IMR-90 (cell line): ENCODE measurements around the gene ATP13A2. TPM values are rescaled to one million over a fixed set of nuclear protein-coding genes. Genes with fewer than 3 reads are reported as not detected.

Experiments used
- ATAC-seq: fragments of 200-7000 bp; cut with Tn5 transposase; 2 replicates; pipeline ENCODE4 v1.9.1; 2020; ENCODE audit warnings: low read depth, mild to moderate bottlenecking, moderate library complexity
- BruUV-seq: library from RNA; stranded (reverse); fragments of 400-500 nt; replicated peaks from 2 replicates; lab custom pipeline; 2021; lab: Mats Ljungman, UMichigan
- CTCF ChIA-PET: fragments of 300-600 bp; formaldehyde crosslinking; extraction: SDS; loops from one replicate; lab custom pipeline; 2021; ENCODE audit warnings: antibody characterized with exemption; lab: Yijun Ruan, JAX
- POLR2A ChIA-PET: fragments of 300-600 bp; sonication (Branson Sonifier 250); formaldehyde crosslinking; loops from one replicate; lab custom pipeline; 2022; ENCODE audit warnings: antibody characterized with exemption; ENCODE audit not compliant: unreplicated experiment; lab: Charles Lee
- DNase-seq: peaks from one replicate; pipeline ENCODE4 v3.0.0; 2013
- H2AFZ ChIP-seq: replicated peaks from 2 replicates; pipeline ENCODE3; 2013; ENCODE audit warnings: low read length, mild to moderate bottlenecking; ENCODE audit not compliant: poor library complexity
- H2AK5ac ChIP-seq: 2 replicates; pipeline ENCODE4 v1.6.1; 2013; ENCODE audit warnings: low read depth, low read length, inconsistent platforms
- H2AK9ac ChIP-seq: replicated peaks from 2 replicates; pipeline ENCODE3; 2013; ENCODE audit warnings: mild to moderate bottlenecking, low read depth, low read length, moderate library complexity; ENCODE audit not compliant: poor library complexity
- H2BK120ac ChIP-seq: 2 replicates; pipeline ENCODE4 v1.6.1; 2013; ENCODE audit warnings: low read depth, low read length, inconsistent platforms
- H2BK15ac ChIP-seq: 3 replicates; pipeline ENCODE4 v1.6.1; 2013; ENCODE audit warnings: low read depth, low read length, inconsistent platforms
- H2BK20ac ChIP-seq: 2 replicates; pipeline ENCODE4 v1.6.1; 2013; ENCODE audit warnings: low read depth, mild to moderate bottlenecking, inconsistent platforms, low read length, moderate library complexity
- H2BK5ac ChIP-seq: 2 replicates; pipeline ENCODE4 v1.6.1; 2013; ENCODE audit warnings: mild to moderate bottlenecking, low read depth, low read length, inconsistent platforms; ENCODE audit not compliant: poor library complexity, severe bottlenecking
- H3K14ac ChIP-seq: replicated peaks from 2 replicates; pipeline ENCODE4 v1.6.1; 2013; ENCODE audit warnings: low read depth, low read length, inconsistent platforms
- H3K18ac ChIP-seq: 2 replicates; pipeline ENCODE4 v1.6.1; 2013; ENCODE audit warnings: low read depth, low read length, control low read depth
- H3K23ac ChIP-seq: 2 replicates; pipeline ENCODE4 v1.6.1; 2013; ENCODE audit warnings: low read depth, low read length, inconsistent platforms
- H3K27ac ChIP-seq: 2 replicates; pipeline ENCODE4 v1.5.1; 2013; ENCODE audit warnings: mild to moderate bottlenecking, control low read depth, low read length; ENCODE audit not compliant: insufficient read depth
- H3K27me3 ChIP-seq: 2 replicates; pipeline ENCODE4 v1.6.1; 2013; ENCODE audit warnings: low read length; ENCODE audit not compliant: control insufficient read depth, insufficient read depth
- H3K36me3 ChIP-seq: 2 replicates; pipeline ENCODE4 v1.6.1; 2013; ENCODE audit warnings: low read length, mixed read lengths; ENCODE audit not compliant: control insufficient read depth, insufficient read depth
- H3K4ac ChIP-seq: 2 replicates; pipeline ENCODE4 v1.6.1; 2013; ENCODE audit warnings: low read depth, low read length, inconsistent platforms
- H3K4me1 ChIP-seq: 2 replicates; pipeline ENCODE4 v1.6.1; 2013; ENCODE audit warnings: low read length, mixed read lengths; ENCODE audit not compliant: control insufficient read depth, insufficient read depth
- H3K4me2 ChIP-seq: 2 replicates; pipeline ENCODE4 v1.6.1; 2013; ENCODE audit warnings: low read depth, mild to moderate bottlenecking, control low read depth, low read length, moderate library complexity
- H3K4me3 ChIP-seq: 2 replicates; pipeline ENCODE4 v1.5.1; 2013; ENCODE audit warnings: low read depth, mild to moderate bottlenecking, control low read depth, low read length, moderate library complexity; ENCODE audit not compliant: insufficient read depth
- H3K56ac ChIP-seq: 2 replicates; pipeline ENCODE4 v1.6.1; 2013; ENCODE audit warnings: low read length, inconsistent platforms; ENCODE audit not compliant: insufficient read depth; ENCODE audit errors: extremely low read depth
- H3K79me1 ChIP-seq, 2 experiments: 2 replicates each; pipeline ENCODE4 v1.6.1; 2013; ENCODE audit warnings: low read length in 2 of 2, inconsistent platforms in 1 of 2, low read depth in 1 of 2
- H3K9ac ChIP-seq: 2 replicates; pipeline ENCODE4 v1.6.1; 2013; ENCODE audit warnings: low read depth, low read length, control low read depth
- H3K9me1 ChIP-seq: 2 replicates; pipeline ENCODE4 v1.6.1; 2013; ENCODE audit warnings: low read length, inconsistent platforms; ENCODE audit not compliant: insufficient read depth
- H3K9me3 ChIP-seq: 2 replicates; pipeline ENCODE4 v1.6.1; 2013; ENCODE audit warnings: low read length; ENCODE audit not compliant: control insufficient read depth, insufficient read depth
- H4K20me1 ChIP-seq: 2 replicates; pipeline ENCODE4 v1.6.1; 2013; ENCODE audit warnings: low read length, inconsistent platforms; ENCODE audit not compliant: insufficient read depth
- H4K5ac ChIP-seq: 2 replicates; pipeline ENCODE4 v1.6.1; 2013; ENCODE audit warnings: mild to moderate bottlenecking, low read depth, low read length, control low read depth
- H4K8ac ChIP-seq, 2 experiments: 2 replicates each; pipeline ENCODE4 v1.6.1; 2013; ENCODE audit warnings: low read depth in 2 of 2, low read length in 2 of 2, control low read depth in 1 of 2, inconsistent platforms in 1 of 2
- H4K91ac ChIP-seq: 2 replicates; pipeline ENCODE4 v1.6.1; 2013; ENCODE audit warnings: low read depth, low read length, inconsistent platforms; ENCODE audit not compliant: insufficient read depth
- BHLHE40 ChIP-seq: fragments of 150-350 bp; IDR thresholded peaks from 2 replicates; pipeline ENCODE4 v1.6.1; 2016; ENCODE audit warnings: mild to moderate bottlenecking, low read depth, low read length
- CHD1 ChIP-seq: IDR thresholded peaks from 2 replicates; pipeline ENCODE4 v1.6.1; 2012; ENCODE audit warnings: low read depth, low read length, improper control_type of control experiment
- FOS ChIP-seq: fragments of 150-350 bp; IDR thresholded peaks from 2 replicates; pipeline ENCODE4 v1.6.1; 2016; ENCODE audit warnings: low read depth, low read length
- NFE2L2 ChIP-seq: fragments of 150-350 bp; IDR thresholded peaks from 2 replicates; pipeline ENCODE4 v1.6.1; 2016; ENCODE audit warnings: low read depth, mild to moderate bottlenecking, low read length
- POLR2A ChIP-seq: IDR thresholded peaks from 2 replicates; pipeline ENCODE4 v1.6.1; 2012; ENCODE audit warnings: mild to moderate bottlenecking, low read depth, low read length
- RAD21 ChIP-seq: IDR thresholded peaks from 2 replicates; pipeline ENCODE4 v1.6.1; 2012; ENCODE audit warnings: low read length, improper control_type of control experiment
- RCOR1 ChIP-seq: IDR thresholded peaks from 2 replicates; pipeline ENCODE4 v1.6.1; 2012; ENCODE audit warnings: mild to moderate bottlenecking, low read length, improper control_type of control experiment; ENCODE audit not compliant: insufficient replicate concordance
- RFX5 ChIP-seq: IDR thresholded peaks from 2 replicates; pipeline ENCODE4 v1.8.0; 2012; ENCODE audit warnings: low read depth, mild to moderate bottlenecking, low read length, moderate library complexity
- SMC3 ChIP-seq: fragments of 150-350 bp; IDR thresholded peaks from 2 replicates; pipeline ENCODE4 v1.6.1; 2016; ENCODE audit warnings: low read depth, mild to moderate bottlenecking, antibody characterized with exemption, low read length, moderate library complexity
- WGBS, 2 experiments: methylation state at CpG; one replicate each; pipeline versions ENCODE4 v1.1.5 to v1.1.7; 2013; ENCODE audit warnings: missing lambda C conversion rate in 2 of 2; ENCODE audit not compliant: insufficient read length in 1 of 2; ENCODE audit errors: extremely low coverage in 2 of 2; 5-methylcytosine and 5-hydroxymethylcytosine counted together
- dilution Hi-C: fragments of 300-500 bp; cut with HindIII; formaldehyde crosslinking; loops from one replicate; pipeline ENCODE4 v1.14.3; 2018; ENCODE audit warnings: low sequenced_read_pairs; ENCODE audit not compliant: unreplicated experiment
- in situ Hi-C: fragments of 300-500 bp; cut with MboI; formaldehyde crosslinking; loops from 3 replicates; pipeline ENCODE4 v1.14.3; 2019; ENCODE audit warnings: low sequenced_read_pairs, inconsistent platforms, mixed read lengths
- intact Hi-C: fragments of 100-400 bp; cut with micrococcal nuclease; formaldehyde crosslinking; loops from 2 replicates; pipeline ENCODE4 v1.10.0; 2022
- polyA plus RNA-seq, 3 experiments: library from polyadenylated mRNA; depleted of rRNA; stranded (reverse); fragments of >200 nt; gene quantifications; 2 replicates each; pipeline ENCODE4 v1.2.3, GENCODE V29; 2012; ENCODE audit warnings: low replicate concordance in 1 of 3
- total RNA-seq: library from RNA; depleted of rRNA; stranded (reverse); fragments of >200 nt; gene quantifications from 2 replicates; pipeline ENCODE4 v1.2.3, GENCODE V29; 2012
- TF ChIP-seq, protein P1 (sequence below): fragments of 150-350 bp; IDR thresholded peaks from 2 replicates; pipeline ENCODE4 v1.6.1; 2016; ENCODE audit warnings: low read depth, mild to moderate bottlenecking, low read length, moderate library complexity, borderline replicate concordance
- TF ChIP-seq, protein P2 (sequence below): fragments of 150-350 bp; IDR thresholded peaks from 2 replicates; pipeline ENCODE4 v1.6.1; 2017; ENCODE audit warnings: mild to moderate bottlenecking, antibody characterized with exemption, low read length, low read depth
- TF ChIP-seq, protein P3 (sequence below): conservative IDR thresholded peaks from 2 replicates; pipeline ENCODE4 v1.5.1; 2012; ENCODE audit warnings: mild to moderate bottlenecking, low read depth, low read length, improper control_type of control experiment

Gene ATP13A2
- total and polyA plus RNA-seq, 2 of the 4 experiments (the other 2 are of a cell fraction), result 5.7 to 18.9 TPM

DNA sequence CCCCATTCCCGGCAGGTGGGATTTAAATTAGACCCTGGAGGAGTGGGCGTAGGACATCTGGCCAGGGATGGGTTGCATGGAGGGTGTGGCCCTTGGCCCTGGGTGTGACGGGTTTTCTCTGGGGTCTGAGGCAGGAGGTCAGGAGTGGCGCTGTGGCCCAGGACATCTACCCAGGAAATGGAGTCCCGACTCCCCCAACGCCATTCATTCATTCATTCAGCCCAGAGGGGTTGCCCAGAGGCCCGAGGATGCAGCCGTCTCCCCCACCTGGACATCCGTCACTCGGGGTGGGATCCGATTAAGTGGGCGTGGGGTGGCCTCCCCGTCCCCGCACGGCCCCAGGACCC is 663 bp downstream of the ATP13A2 start:
- no peak overlapping the region for H2BK20ac ChIP-seq
- no peak for ATAC-seq
- peaks cover 3% of the 10 kb centered on the region; the same call in 1 of the 2 replicates for H3K9me1 ChIP-seq
- H4K20me1 ChIP-seq, result peaks cover 13% of the 10 kb centered on the region; the same call in 1 of the 2 replicates
- no peak overlapping the region for H4K5ac ChIP-seq
- H4K91ac ChIP-seq, result no peak overlapping the region
- H3K27ac ChIP-seq, result no peak overlapping the region; the same call in 1 of the 2 replicates
- H3K9me3 ChIP-seq, result no peaks in the 10 kb centered on the region
- in situ Hi-C loops, result no loop called here
- POLR2A ChIA-PET, result no interaction called here
- TF ChIP-seq POLR2A (no peak), NFE2L2 (no peak), RFX5 (no peak), BHLHE40 (no peak), RAD21 (no peak), RCOR1 (no peak), SMC3 (no peak), FOS (no peak), CHD1 (no peak)
- TF ChIP-seq, protein P1, sequence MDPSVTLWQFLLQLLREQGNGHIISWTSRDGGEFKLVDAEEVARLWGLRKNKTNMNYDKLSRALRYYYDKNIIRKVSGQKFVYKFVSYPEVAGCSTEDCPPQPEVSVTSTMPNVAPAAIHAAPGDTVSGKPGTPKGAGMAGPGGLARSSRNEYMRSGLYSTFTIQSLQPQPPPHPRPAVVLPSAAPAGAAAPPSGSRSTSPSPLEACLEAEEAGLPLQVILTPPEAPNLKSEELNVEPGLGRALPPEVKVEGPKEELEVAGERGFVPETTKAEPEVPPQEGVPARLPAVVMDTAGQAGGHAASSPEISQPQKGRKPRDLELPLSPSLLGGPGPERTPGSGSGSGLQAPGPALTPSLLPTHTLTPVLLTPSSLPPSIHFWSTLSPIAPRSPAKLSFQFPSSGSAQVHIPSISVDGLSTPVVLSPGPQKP, result no peak
- TF ChIP-seq, protein P2, sequence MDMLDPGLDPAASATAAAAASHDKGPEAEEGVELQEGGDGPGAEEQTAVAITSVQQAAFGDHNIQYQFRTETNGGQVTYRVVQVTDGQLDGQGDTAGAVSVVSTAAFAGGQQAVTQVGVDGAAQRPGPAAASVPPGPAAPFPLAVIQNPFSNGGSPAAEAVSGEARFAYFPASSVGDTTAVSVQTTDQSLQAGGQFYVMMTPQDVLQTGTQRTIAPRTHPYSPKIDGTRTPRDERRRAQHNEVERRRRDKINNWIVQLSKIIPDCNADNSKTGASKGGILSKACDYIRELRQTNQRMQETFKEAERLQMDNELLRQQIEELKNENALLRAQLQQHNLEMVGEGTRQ, result no peak
- TF ChIP-seq, protein P3, sequence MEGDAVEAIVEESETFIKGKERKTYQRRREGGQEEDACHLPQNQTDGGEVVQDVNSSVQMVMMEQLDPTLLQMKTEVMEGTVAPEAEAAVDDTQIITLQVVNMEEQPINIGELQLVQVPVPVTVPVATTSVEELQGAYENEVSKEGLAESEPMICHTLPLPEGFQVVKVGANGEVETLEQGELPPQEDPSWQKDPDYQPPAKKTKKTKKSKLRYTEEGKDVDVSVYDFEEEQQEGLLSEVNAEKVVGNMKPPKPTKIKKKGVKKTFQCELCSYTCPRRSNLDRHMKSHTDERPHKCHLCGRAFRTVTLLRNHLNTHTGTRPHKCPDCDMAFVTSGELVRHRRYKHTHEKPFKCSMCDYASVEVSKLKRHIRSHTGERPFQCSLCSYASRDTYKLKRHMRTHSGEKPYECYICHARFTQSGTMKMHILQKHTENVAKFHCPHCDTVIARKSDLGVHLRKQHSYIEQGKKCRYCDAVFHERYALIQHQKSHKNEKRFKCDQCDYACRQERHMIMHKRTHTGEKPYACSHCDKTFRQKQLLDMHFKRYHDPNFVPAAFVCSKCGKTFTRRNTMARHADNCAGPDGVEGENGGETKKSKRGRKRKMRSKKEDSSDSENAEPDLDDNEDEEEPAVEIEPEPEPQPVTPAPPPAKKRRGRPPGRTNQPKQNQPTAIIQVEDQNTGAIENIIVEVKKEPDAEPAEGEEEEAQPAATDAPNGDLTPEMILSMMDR, result no peak
- H3K79me1 ChIP-seq, result peaks cover 7 to 14% of the 10 kb centered on the region in 2 experiments; a peak in 3 of 4 replicates
- H4K8ac ChIP-seq, result no peak overlapping the region
- H3K18ac ChIP-seq, result no peak overlapping the region
- peaks cover 8% of the 10 kb centered on the region for H3K4me1 ChIP-seq
- H2BK5ac ChIP-seq, result no peak overlapping the region
- H3K4ac ChIP-seq, result peak overlapping the region; percentile 56; the same call in 1 of the 2 replicates
- CTCF ChIA-PET, result no interaction called here
- H3K56ac ChIP-seq, result no peak overlapping the region
- H3K4me3 ChIP-seq, result peak overlapping the region; percentile 91
- intact Hi-C loops, result no loop called here
- H2AK9ac ChIP-seq, result peak overlapping the region; percentile 85
- H3K23ac ChIP-seq, result peak overlapping the region; percentile 91
- BruUV-seq, result no TSS peak
- H2AK5ac ChIP-seq, result peak overlapping the region; percentile 57
- H3K36me3 ChIP-seq, result no peaks in the 10 kb centered on the region
- peak overlapping the region; percentile 87 for H3K4me2 ChIP-seq
- H3K27me3 ChIP-seq, result no peaks in the 10 kb centered on the region
- dilution Hi-C loops, result no loop called here
- DNase-seq, result no peak
- no peak overlapping the region; the same call in none of the 2 replicates for H3K14ac ChIP-seq
- H2BK15ac ChIP-seq, result no peak overlapping the region
- no CpG with 5 or more reads among the region's 15 CpGs for WGBS, 2 experiments
- H3K9ac ChIP-seq, result peak overlapping the region; percentile 26; the same call in 1 of the 2 replicates
- peak overlapping the region; percentile 99 for H2AFZ ChIP-seq
- no peak overlapping the region for H2BK120ac ChIP-seq
